ENCODE measurements around the gene NAV2.
A peak's percentile ranks its signal among the peaks of the same experiment; 100 is the strongest.

Gene NAV2

GRCh38 chr11:19683141-19683805 lies 29.4 kb upstream of the NAV2 start:
- peak in 8 of 56 donors; percentile 12 to 32 (median 24) for DNase-seq

DNA sequence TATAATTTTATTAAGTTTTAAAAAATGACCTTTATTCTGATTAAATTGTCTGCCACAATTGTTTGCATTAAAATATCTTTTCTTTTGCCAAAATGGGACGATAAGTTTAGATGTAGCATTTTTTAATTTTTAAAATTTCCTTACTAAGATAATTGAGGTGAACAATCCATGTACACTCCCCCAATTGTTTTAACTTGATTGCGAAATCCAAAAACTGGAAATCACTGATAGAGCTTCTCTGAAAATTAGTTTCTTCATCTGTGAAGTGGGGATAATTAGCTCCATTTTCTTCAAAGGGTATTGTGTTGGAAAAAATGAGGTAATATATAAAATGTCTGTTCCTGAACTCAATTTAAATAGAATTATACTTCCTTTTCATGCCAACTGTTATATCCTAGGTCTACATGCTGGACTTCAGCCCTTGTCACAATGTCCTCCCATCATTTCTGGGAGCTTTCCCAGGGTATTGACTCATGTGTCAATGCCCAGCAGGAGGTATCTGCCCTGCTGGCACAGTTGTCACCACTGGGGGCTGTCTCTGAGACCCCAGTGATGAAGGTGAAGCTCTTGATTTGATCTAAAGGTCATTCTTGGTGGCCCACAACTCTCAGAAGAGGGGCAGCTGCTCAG lies 28.7 kb upstream of the NAV2 start:
- DNase-seq, result no peak

DNA sequence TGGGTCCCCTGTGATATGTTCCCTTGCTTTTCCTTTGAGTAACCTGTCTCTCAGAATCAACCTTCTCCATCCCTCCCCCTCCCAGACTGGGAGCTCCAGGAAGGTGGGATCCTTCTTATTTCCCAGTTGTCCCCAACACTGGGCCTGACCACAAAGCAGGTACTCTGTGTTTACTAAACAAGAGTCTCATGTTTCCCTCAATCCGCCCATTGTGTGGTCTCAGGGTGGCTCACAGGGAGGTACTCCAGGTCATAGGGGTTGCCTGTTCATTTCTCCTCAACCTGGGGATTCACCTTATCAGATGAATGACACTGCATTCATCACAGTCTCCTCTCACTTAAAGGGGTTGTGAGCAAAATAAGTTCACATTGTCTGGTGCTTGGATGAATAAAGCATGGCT lies 26.4 kb upstream of the NAV2 start:
- DNase-seq, result no peak

DNA sequence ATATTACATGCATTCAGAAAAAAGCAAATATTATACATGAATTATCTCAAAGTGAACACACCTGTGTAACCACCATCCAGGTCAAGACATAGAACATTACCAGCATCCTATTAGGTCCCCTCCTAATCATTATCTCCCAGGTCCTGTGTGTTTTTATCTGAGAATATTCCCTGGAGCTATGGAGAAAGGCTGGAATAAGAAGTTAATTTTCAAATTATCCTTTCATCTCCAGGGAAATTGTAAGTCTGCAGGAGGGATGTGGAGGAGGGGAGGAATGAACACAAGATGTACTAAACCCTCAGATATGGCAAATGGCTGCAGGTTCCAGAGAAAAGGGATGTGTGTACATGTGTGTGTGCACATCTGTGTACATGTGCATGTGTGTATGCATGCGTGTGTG lies 25.2 kb upstream of the NAV2 start:
- DNase-seq, result no peak

- DNase-seq, result peak in 2 of 56 donors; percentile 8 to 11
Observed at GRCh38 chr11:19689281-19690000, 23.2 kb upstream of the NAV2 start.

DNA sequence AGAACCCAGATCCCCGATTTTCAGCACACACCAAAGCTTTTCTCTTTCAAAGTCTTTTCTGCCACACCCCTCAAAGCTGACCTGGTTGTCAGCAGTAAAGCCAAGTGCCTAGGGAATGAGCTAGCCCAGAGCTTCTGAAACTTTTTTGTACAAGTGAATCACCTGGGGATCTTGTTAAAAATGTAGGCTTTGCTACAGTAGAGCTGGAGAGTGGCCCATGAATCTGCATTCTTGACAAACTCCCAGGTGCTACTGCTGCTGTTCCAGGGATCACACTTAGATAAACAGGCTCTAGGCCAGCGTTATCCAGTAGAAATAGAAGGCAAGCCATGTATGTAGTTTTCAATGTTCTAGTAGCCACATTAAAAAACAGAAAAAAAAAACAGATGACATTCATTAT lies 21.8 kb upstream of the NAV2 start:
- DNase-seq, result no peak

DNA sequence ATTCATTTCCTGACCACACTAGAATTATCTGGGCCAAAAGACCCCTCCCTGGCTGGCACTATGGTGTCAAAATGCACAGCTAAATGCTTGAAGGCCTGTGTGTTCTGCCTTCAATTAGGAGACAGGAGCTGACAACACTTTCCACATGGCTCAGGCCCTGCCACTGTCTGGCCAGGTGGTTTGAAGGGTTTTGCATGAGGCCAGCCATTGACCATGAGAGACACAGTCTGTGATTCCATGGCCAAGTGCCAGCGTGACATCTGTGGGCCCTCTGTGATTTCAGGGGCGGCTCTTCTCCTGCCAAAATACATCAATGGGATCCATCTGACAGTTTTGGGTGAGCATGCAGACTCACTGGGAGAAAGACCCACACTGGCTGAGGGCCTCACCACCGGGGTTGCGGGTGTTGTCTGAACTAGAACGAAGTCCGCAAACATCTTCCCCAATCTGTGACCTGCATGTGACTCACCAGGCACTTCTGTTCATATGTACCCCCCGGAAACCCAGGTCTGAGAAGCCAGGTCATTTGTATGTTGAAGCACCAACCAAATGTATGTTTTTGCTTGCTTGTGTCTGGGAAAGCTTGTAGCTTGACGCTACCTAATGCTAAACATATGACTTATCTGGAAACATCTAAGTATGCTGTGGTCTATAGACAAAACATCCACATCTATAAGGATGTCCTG lies 20.7 kb upstream of the NAV2 start:
- peak in 6 of 56 donors; percentile 11 to 31 (median 24) for DNase-seq

DNA sequence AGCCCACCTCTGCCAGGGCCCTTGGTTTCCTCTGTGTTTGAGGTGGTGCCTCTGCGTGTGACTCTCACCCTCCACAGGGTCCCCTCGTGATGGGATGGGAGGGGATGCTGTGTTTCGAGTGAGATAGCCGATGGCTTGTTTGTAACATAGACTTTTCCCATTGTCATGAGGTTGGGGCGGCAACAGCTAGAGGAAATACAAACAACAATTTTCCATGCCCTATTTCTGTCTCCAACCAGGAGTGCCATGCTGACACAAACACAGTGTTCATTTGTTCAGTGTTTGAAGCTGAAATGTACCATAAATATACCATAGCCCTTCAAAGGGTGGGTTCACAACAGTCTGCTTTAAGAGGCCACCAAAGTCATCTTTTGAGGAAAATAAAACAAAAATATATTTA lies 19.5 kb upstream of the NAV2 start:
- DNase-seq, result no peak

GRCh38 chr11:19694796-19695345 lies 17.8 kb upstream of the NAV2 start:
- no peak for DNase-seq

GRCh38 chr11:19696073-19696472 lies 16.6 kb upstream of the NAV2 start:
- DNase-seq, result no peak

GRCh38 chr11:19696904-19697303 lies 15.7 kb upstream of the NAV2 start:
- DNase-seq, result no peak

DNA sequence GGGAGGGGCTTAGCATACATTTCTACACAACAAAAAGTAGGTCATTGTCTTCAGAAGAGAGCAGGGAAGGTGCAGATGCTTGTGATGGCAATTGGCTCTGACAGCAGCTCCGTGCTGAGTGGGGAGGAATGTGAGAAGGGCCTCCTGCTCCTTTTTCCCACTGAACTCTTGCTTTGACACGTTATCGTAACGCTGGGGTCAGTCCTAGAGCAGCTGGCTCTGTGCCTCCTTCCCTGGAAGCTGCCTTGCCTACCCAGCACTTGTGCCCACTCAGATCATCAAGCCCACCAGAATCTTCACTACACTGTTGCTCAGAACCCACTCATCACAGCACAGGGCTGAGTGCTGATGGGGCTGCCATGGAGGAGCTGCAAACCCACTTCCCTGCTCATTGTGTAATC lies 14.9 kb upstream of the NAV2 start:
- DNase-seq, result peak in 16 of 56 donors; percentile 23 to 61 (median 38)

DNA sequence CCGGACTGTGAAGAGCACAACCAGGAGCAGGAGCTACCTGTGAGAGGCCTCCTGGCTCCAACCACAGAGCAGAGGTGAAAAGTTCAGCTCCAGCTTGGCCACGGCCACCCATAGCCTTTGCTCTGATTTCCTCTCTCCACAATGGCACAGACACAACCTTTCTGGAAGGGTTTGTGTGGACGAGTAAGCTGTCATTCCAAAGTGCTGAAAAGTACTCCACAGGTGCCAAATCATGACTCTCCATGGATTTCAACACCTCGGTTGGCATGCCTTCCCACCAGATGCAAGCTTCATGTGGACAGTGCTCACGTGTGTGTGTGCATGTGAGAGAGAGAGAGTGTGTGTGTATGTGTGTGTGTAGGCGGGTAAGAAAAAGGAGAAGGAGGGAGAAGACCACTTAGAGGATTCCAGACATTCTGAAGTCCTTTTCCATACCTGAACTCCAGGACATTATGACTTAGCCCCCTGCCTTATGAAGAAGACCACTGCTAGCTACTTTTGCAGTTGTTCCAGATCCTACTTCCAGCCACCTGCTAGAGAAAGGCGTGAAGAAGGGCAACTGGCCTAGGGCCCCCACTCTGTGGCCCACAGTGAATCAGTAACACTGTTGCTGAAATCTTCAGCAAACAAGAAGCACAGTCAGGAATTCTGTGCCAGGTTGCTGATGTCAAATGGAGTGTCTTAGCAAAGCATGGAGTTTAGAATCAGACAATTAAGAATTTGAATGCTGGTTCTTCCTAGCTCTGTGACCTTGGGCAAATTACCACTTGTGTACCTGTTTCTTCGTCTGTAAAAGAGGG lies 13.9 kb upstream of the NAV2 start:
- no peak for DNase-seq

DNA sequence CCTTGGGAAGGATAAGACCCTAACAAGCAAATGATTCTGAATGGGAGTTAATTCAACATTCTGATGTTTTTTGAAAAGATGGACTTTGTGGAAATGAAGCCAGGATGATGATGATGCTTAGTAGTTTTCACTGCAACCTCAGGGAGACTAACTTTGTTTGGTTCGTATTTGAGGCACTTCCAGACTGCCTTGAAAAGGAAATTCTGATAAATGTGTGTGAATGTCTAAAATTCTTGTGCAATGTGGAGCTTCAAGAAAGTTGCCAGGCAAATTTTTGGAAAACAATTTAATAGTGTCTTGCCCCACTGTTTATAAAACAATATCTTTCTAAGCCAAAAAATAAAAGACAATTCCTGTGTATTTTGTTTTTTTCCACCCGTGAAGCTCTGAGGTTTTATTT lies 11.2 kb upstream of the NAV2 start:
- DNase-seq, result no peak

DNA sequence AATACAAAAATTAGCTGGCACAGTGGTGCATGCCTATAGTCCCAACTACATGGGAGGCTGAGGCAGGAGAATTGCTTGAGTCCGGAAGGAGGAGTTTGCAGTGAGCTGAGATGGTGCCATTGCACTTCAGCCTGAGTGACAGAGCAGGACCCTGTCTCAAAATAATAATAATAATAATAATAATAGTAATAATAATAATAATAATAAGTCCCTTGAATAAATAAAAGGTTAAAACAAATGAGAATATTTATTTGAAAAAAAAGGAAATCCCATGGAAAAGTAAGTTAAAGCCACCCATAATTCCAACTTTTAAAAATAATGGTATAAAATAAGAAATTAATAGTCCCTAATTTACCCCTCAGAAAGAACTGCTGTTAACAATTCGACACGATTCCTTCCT lies 10.0 kb upstream of the NAV2 start:
- no peak for DNase-seq

- DNase-seq, result no peak
Observed at GRCh38 chr11:19703211-19703610, 9.4 kb upstream of the NAV2 start.

DNA sequence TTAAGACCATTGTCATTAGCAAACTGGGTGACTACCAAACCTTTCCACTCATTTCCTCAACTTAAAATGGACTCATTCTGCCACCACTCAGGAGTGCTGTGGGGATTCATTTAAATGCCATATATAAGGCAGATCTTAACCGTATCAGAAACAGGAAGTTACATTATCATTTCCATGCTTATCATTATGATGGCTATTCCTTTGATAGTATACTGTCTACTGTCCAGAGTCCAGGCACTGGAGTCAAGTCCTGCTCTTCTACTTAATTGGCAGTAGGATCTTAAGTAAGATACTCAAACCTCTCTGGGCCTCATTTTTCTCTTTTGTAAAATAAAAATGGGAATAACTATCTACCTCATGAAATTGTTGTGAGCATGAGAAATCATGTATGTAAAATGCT lies 8.4 kb upstream of the NAV2 start:
- DNase-seq, result no peak

GRCh38 chr11:19705936-19706335 lies 6.7 kb upstream of the NAV2 start:
- no peak for DNase-seq

GRCh38 chr11:19711911-19712280 lies 741 bp upstream of the NAV2 start:
- DNase-seq, result peak in 3 of 56 donors; percentile 51 to 59 (median 58)

DNA sequence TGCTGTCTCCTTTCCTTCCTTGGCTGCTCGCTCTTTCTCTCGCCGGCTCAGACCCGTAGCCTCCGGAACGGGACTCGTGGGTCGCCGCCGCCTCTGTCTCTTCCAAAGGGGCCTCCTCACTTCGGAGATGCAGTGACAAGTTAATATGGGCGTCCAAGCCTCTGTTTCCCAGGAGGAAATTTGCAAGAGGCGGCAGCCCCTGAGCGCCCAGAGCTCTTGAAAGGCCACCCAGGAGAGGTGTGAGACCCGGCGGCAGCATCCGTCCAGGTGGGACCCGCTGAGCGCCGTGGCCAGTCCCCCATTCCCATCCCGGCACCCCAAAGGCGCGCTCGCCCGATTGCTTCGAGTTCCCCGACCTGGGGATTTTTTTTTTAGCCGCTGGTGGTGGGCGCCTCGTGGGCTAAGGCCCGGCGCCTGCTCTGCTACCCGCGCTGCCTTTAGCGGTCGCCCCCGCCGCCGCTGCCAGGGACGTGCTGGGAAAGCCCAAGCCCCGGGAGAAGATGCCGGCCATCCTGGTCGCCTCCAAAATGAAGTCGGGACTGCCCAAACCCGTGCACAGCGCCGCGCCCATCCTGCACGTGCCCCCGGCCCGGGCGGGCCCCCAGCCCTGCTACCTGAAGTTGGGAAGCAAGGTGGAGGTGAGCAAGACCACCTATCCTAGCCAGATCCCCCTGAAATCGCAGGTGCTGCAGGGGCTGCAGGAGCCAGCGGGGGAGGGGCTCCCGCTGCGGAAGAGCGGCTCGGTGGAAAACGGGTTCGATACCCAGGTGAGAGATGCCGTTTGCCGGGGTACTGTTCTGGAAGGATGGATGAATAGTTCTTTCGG lies 772 bp downstream of the NAV2 start:
- peak in 4 of 56 donors; percentile 49 to 57 (median 51) for DNase-seq

Measured in nucleus accumbens (tissue), 56 donors.